UCSD-AML1 (cell line): ENCODE data around the gene PNKD.

Experiments
- DNase-seq: peaks from one replicate; lab custom pipeline; 2025; ENCODE audit not compliant: unreplicated experiment; lab: John Stamatoyannopoulos, UW

Gene PNKD, protein sequence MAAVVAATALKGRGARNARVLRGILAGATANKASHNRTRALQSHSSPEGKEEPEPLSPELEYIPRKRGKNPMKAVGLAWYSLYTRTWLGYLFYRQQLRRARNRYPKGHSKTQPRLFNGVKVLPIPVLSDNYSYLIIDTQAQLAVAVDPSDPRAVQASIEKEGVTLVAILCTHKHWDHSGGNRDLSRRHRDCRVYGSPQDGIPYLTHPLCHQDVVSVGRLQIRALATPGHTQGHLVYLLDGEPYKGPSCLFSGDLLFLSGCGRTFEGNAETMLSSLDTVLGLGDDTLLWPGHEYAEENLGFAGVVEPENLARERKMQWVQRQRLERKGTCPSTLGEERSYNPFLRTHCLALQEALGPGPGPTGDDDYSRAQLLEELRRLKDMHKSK

DNA sequence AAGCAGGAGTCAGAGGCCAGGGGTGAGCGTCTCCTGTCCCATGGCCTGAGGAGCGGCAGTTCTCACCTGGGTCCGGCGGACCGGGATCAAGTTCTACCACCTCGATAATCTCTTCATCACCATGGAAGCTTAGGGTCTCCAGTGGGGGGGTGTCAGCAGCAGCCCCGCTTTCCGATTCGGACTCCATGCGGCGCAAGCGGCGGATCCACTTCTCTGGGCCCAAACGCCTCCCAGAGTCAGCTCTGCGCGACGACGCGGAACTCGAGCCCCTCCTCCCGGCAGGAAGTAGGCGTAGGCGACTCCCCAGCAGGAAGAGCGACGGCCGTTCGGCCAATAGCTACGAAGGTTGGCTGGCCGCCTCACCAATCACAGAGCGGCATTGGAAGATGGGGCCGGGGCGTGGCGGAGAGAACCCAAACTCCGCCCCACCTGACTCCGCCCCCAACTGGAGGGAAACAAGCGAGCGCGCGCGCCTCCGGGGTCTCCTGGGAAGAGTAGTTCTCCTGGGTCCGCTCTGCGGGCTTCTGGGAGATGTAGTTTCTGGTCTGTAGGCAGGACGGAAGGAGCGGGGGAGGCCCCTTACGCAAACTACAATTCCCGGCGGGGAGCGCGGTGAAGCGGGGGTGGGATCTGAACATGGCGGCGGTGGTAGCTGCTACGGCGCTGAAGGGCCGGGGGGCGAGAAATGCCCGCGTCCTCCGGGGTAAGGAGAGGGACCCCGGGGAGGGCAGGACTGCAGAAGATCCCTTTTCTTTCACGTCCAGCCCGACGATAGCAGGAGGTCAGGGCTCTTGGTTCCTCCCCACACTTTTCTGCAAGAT, at the start of gene PNKD, which contains the start of gene AAMP:
TSS of gene PNKD (plus strand) at position 620 of the 821 bp plus-strand sequence. CDS start at position 637, 17 bp downstream.
TSS of gene AAMP (minus strand) at position 238 of the 821 bp plus-strand sequence. CDS start at position 187, 51 bp downstream.
- peak; percentile 100 for DNase-seq

DNA sequence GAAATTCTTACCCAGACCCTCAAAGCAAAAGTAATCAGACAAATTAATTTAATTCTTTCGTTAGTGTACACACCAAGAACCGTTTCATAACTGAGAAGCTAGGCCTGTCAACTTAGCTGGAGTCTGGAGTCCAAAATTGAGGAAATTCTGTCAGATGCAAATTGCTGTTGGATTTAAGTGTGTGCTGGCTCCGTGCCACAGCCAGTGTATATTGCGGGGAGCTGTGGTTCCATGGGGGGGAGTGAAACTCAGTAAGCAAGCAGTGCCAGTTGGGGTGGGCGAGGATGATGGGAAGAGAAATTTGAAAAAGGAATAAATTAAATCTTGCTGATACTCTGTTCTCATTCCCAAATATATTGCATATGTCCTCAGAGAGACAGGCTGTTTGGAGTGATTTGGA, 49.3 kb upstream of the PNKD start:
- no peak for DNase-seq

DNA sequence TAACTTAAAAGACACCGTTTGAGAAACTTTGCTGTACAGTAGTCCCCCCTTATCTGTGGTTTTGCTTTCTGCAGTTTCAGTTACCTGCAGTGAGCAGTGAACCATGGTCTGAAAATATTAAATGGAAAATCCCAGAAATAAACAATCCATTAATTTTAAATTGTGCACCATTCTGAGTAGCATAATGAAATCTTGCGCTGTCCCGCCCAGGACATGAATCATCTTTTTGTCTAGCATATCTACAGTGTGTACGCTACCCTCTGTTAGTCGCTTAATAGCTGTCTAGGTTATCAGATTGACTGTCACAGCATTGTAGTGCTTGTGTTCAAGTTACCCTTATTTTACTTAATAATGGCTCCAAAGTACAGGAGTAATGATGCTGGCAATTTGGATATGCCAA, 47.3 kb upstream of the PNKD start:
- no peak for DNase-seq

DNA sequence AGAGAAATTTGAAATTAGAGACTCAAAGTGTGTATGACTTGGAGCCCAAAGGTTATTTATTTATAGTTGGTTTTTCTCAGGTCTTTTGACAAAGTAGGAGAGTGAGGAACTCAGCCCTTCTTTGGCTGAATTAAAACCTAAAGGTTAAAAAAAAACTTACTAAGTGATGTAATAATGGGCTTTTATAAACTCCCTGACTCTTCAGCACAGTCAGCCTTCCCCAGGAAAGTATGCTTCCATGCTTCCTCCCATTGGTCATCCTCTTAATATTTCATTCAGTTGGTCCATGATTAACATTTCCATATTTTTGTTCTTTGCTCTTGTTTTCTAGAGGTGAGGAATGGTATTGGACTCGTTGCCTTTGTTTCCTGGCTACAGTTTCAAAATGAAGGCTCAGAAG, 46.1 kb upstream of the PNKD start:
- no peak for DNase-seq

DNA sequence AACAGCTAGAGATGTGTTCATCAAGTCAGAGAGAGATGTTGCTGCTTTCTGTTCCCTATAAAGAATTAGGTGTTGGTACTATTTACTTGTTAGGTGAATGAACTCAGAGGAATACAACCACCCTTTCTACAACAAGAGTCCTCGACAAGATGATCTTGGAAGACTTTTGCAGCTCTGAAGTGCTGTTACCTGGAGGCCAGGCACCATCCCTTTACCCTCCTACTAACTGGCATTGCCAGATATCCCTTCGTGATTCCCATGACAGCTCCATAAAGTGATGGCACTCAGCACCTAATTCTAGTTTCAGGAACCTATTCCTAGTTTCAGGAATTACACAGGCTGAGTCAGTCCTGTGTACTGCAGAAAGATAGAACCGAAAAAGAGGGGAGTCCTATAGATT, 43.4 kb upstream of the PNKD start:
- DNase-seq, result no peak

DNA sequence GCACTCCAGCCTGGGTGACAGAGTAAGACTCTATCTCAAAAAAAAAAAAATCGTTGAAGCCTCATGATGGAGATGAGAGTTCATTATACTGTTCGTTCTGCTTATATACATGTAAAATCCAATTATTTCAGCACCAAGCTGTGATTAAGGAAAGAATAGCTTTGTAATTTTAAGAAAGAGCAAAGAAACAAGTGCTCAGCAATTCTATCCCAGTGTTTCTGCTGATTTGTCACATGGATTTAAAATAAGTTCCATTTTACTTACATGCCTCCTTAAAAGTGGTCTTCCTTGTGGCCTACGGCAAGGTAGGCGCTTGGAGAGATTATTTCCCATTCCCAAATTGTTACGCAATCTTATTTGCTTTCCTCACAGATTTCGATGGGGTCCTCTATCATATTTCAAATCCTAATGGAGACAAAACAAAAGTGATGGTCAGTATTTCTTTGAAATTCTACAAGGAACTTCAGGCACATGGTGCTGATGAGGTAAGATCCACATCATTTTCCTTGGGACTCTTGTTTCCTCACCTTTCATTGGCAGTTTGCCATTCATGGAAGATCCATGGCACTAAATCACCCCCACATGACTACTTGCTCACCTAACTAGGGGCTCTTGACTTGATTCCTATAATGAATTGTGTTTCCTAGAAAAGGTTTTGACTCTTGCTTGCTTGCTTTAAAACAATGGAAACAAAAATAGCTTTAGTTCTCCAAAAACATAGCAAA, 41.8 kb upstream of the PNKD start:
- DNase-seq, result no peak

DNA sequence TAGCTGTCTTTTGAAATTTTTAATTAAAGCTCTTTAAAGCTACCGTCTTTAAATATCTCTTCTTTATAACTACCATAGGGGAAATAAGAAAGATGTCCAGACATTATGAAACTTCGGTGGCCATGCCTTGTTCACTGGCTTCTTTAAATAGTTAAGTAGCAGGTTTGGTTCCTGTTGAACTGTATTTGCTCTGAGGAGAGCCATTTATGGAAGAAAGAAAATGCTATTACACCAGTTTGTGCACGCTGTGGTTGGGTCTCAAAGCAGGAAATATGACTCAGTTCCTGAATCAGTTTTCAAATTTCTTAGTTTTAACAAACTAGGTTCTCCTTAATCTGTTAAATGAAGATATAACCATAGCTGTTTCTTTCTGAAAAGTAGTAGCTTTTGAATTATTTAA, 41.1 kb upstream of the PNKD start:
- no peak for DNase-seq

DNA sequence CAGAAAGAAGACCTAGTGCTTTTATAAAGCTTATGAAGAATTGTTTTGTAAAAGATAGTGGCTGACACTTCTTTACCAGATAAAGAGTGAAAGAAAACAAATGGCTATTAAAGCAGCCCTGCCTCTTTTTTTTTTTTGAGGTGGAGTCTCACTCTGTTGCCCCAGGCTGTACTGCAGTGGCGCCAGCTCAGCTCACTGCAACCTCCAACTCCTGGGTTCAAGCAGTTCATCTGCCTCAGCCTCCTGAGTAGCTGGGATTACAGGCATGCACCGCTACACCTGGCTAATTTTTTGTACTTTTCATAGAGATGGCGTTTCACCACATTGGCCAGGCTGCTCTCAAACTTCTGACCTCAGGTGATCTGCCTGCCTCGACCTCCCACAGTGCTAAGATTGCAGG, 40.5 kb upstream of the PNKD start:
- DNase-seq, result no peak

DNA sequence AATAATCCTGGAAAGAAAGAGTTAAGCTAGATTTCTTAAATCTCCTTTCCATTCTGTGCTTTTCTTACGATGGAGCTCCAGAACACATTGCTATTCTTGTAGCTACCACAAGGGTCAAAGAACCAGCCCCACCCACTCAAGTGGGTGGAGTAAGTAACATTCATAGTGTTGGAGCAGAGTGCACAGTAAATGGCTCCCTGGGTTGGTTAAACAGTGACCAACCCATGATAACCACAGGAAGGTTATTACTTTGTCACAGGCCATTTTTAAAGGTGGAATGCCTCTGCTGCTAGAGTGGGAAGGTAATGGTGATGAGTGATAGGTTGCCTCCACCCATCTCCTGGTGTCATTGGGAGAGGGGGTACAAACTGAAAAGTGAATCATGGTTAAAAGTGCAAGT, 39.4 kb upstream of the PNKD start:
- DNase-seq, result no peak

DNA sequence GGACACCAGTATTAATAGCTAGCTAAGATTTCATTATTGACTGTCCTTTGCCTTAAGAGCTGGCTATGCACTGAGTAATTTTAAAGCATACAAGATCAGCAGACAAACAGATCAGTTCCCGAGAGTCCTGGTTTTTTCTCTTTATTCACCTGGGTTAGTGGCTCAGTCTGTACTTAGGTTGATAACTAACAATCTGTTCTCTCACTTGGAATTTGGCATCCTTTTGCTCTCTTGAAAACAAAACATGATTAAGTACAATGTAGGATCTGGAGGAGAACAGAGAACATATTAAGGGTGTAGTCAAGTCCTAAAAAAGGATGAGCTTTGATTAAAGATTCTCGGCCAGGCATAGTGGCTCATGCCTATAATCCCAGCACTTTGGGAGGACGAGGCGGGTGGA, 36.8 kb upstream of the PNKD start:
- DNase-seq, result no peak

DNA sequence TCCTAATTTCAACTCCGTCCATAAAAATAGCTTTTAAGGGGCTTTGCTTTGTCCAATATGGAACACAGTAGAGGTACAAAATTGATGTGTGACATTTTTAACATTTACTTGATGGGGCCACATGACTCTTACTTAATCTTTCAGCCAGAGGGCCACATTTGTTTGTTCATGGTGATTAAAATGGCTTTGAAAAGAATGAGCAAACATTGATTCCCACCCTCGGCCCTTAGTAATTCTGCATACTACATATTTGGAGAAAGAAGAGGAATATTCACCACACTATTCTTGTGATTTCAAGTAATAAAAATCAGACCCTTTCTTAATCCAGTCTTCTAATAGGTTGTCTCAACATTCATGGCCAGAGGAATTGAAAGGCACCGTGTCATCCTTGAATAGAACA, 35.8 kb upstream of the PNKD start:
- DNase-seq, result no peak

DNA sequence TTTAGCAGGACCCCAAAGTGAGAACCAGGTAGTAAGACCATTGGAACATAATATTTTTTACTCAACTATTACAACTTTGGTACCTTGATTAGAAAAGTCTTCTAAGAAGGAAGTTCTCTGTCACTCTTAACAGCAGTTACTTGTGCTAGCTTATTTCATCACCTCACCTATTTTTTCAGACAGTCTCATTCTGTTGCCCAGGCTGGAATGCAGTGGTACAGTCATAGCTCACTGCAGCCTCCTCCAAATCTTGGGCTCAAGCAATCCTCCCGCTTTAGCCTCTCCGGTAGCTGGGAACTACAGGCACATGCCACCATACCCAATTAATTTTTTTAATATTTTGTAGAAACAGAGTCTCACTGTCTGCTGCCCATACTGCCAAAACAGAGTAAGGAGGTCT, 35.3 kb upstream of the PNKD start:
- no peak for DNase-seq

DNA sequence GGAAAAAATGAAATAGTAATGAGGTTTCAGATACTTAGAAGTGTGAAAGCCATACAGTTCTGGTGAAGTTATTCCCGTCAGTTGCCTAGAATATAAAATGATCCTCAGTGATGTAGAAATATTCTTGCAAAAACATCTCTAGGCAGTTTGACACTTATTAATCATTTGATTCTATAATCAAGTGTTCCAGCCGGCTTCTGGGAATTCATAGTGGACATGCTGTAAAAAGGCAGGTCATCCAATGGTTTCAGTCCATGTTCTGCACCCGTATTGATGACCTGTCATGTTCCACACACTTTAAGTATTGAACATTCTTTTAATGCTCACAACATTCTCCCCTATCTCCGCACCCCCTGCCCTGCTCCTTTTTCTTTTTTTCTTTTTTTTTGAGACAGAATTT, 33.5 kb upstream of the PNKD start:
- no peak for DNase-seq

DNA sequence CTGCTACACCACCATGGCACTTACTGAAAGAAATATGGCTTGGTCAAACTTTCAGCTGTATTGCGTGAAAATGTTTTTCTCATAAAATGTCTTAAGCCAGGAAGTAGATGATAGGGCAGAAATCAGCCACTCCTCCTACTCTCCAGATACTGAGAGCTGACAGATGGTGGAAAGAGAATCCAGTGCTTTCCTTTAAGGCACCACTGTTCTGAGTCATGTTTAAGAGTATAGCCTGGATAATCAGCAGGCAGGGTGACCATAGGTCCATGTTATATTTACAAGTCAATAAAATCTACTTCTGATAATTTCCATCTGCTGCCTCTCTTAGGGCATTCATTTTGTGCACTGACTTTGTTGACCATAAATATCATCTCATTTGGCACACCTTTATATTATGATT, 31.4 kb upstream of the PNKD start:
- no peak for DNase-seq

DNA sequence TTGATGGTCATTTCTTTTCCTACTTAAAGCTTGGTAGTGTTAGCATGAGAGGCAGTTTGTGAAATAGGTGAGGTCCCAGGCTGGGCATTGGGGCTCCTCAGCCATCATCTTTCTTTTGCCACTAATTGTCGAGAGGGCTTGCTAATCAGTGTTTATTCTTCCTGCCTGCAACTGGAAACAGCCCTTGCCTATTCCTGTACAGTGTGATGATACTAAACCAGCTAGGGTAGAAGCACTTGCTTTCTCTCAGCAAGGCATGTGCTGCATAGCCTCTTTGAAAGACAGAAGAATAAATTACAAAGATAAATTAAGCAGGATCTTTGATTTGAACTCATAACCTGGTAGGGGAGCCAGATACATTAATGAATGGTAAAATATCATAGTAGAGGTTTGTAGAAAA, 26.1 kb upstream of the PNKD start:
- no peak for DNase-seq

DNA sequence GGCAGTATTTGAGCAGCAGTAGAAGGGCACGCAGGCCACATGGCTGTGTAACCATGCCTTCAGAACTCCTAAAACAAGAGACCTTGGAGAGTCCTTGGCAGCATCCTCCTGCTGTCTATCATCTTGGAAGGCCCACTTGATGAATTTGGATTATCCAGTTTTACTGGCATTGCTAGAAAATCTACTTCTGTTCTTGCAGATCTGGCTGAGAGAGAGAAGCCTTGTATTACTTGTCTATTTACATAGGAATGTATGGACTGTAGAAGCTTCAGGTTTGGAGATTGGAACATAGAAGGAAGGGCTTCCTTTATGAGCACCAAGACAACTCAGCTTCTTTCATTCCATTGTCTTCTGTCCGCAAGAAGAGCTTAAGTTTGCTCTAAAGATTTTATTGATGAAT, 25.7 kb upstream of the PNKD start:
- no peak for DNase-seq

DNA sequence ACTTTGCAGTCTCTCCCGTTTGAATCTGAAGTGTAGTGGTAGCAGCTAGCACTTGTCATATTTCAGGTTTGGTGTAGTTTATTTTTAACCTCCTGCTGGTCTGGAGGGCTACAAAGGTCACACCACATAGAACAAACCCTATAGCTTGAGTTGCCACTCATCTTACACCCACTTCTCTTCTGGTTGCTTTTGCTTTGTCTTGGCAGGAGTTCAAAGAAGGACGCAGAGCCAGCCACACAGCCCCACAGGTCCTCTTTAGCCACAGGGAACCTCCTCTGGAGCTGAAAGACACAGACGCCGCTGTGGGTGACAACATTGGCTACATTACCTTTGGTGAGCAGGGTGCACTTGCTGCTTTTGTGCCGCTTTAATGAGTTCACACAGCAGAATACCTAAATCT, 25.1 kb upstream of the PNKD start:
- no peak for DNase-seq

DNA sequence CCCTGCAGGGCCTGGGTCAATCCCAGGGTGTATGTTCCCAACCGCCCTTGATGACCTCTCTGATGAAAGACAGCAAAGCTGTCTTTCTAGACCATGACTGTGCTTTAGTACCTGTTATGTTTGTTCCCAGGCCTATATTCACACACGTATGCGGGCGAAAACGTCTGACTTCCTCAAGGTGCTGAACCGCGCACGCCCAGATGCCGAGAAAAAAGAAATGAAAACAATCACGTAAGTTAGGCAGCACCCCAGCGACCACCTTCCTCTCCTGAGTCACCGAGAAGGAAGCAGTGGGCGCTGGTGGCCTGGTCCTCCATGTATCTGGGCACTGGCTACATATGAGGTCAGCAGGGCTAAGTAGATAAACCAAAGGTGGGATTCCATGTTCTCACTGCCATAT, 20.6 kb upstream of the PNKD start:
- DNase-seq, result no peak

DNA sequence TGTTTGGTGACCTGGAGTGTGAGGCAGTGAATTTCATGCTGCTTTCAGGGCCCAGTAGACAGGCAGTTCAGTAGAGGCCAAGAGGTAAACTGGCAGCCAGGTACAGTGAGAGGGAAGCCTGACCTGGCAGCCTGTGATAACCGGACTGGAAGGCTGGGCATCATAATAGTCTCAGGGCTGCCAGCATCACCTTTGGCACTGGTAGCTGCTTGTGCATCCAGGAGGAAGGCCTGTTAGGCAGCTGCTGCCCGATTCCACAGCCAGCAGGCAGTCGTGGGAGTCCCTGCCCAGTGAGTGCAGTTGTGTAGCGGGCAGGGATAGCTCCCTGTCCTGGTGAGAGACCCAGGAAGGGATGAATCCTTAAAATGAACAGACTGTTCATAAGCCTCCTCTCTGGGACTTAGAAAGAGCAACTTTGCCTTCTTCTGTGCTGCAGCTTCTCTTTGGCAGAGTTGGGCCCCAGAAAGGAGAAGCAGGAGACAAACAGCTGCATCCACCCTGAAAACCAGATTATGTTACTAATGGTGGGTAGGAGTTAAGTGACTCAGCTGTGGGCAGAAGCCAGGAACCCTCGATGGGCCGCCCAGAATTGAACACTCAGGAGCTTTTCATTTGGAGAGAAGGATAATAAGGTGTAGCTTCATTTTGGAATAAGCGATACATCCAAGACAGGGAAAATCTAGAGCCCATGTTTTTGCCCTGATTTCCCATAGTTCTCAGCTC, 17.6 kb upstream of the PNKD start:
- no peak for DNase-seq

DNA sequence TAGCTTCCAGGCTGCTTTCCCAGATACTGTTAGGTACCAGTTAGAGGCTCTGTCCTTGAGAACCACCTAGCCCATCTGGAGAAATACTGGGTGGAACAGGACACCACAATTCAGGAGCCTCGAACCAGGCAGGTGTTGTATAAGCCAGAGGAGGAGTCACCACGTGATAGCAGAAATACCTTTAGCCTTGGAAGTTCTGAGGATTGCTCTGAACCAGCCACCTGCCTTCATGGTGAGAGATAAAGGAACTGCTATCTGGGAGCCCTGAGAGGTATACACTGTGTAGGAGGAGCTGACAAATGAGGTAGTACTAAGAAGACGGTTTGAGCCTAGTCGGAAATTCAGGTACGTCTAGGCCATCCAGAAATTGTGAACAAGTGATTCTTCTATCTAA, 17.1 kb upstream of the PNKD start:
- DNase-seq, result no peak

DNA sequence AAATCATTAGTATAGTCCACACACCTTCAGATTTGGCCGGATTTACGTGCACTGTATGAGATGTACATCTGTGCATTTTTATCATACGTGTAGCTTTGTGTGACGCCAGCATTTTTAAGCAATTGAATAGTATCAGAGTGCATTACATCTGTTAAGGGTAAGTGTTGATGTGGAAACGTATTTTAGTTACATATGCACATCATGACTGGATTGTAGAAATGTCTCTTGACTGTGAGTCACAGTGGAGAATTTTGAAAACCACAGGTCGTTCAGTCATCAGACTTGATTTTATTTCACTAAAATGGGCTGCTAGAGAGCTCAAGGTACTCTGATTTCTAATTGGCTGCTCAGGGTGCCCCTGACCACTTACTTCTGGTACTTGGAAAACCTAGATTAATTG, 14.9 kb upstream of the PNKD start:
- no peak for DNase-seq
